Neural cell (in vitro differentiated cells): ENCODE measurements around the gene GRIFIN. TPM values are rescaled to one million over a fixed set of nuclear protein-coding genes. Genes with fewer than 3 reads are reported as not detected.

Experiments used
- H2AFZ ChIP-seq: fragments of 200-600, 300-800 bp; sonication (generic), shearing (Covaris generic); 2 replicates; pipeline ENCODE4 v1.6.0; 2014; ENCODE audit warnings: low read depth, mild to moderate bottlenecking, antibody characterized with exemption, low read length, moderate library complexity
- H3F3A ChIP-seq: fragments of 200-600 bp; shearing (Covaris generic); 2 replicates; pipeline ENCODE4 v1.6.1; 2016; ENCODE audit warnings: mild to moderate bottlenecking, moderate library complexity, mixed read lengths, antibody characterized with exemption, low read length; ENCODE audit not compliant: insufficient read depth, poor library complexity, severe bottlenecking
- H3K27ac ChIP-seq: fragments of 200-600, 300-800 bp; sonication (generic), shearing (Covaris generic); 2 replicates; pipeline ENCODE4 v1.5.1; 2014; ENCODE audit warnings: mild to moderate bottlenecking, low read length, moderate library complexity
- H3K27me3 ChIP-seq: fragments of 300-800, 200-600 bp; sonication (generic), shearing (Covaris generic); 2 replicates; pipeline ENCODE4 v1.6.0; 2014; ENCODE audit warnings: mild to moderate bottlenecking, low read depth, low read length, moderate library complexity; ENCODE audit not compliant: insufficient read depth
- H3K36me3 ChIP-seq: fragments of 300-800, 200-600 bp; sonication (generic), shearing (Covaris generic); 2 replicates; pipeline ENCODE4 v1.5.1; 2014; ENCODE audit warnings: mild to moderate bottlenecking, antibody characterized with exemption, low read length, moderate library complexity; ENCODE audit not compliant: insufficient read depth
- H3K4me2 ChIP-seq: fragments of 300-800, 200-600 bp; sonication (generic), shearing (Covaris generic); 2 replicates; pipeline ENCODE4 v1.6.0; 2014; ENCODE audit warnings: mild to moderate bottlenecking, low read length
- H3K4me3 ChIP-seq: fragments of 300-800, 200-600 bp; sonication (generic), shearing (Covaris generic); 2 replicates; pipeline ENCODE4 v1.5.1; 2014; ENCODE audit warnings: mild to moderate bottlenecking, low read length, moderate library complexity
- H3K79me2 ChIP-seq: fragments of 200-600 bp; shearing (Covaris generic); replicated peaks from 2 replicates; pipeline ENCODE4 v1.6.0; 2014; ENCODE audit warnings: mild to moderate bottlenecking, low read length, moderate library complexity; ENCODE audit not compliant: insufficient read depth
- H3K9ac ChIP-seq: fragments of 300-800, 200-600 bp; sonication (generic), shearing (Covaris generic); 2 replicates; pipeline ENCODE4 v1.6.1; 2016; ENCODE audit warnings: mild to moderate bottlenecking, low read length, mixed read lengths
- H3K9me2 ChIP-seq: fragments of 200-600 bp; shearing (Covaris generic); 2 replicates; pipeline ENCODE4 v1.6.1; 2016; ENCODE audit warnings: mild to moderate bottlenecking, low read length, mixed read lengths; ENCODE audit not compliant: insufficient read depth
- H3K9me3 ChIP-seq: fragments of 200-600, 300-800 bp; sonication (generic), shearing (Covaris generic); 2 replicates; pipeline ENCODE4 v1.6.1; 2016; ENCODE audit warnings: mild to moderate bottlenecking, mixed run types, low read length, moderate library complexity, mixed read lengths
- H4K20me1 ChIP-seq: fragments of 200-600 bp; shearing (Covaris generic); 2 replicates; pipeline ENCODE4 v1.6.1; 2016; ENCODE audit warnings: mild to moderate bottlenecking, mixed run types; ENCODE audit not compliant: insufficient read depth
- CTCF ChIP-seq: fragments of 450-650 bp; IDR thresholded peaks from 2 replicates; pipeline ENCODE4 v1.5.1; 2014; ENCODE audit warnings: antibody characterized with exemption, mild to moderate bottlenecking, moderate library complexity; ENCODE audit not compliant: poor library complexity, severe bottlenecking
- EP300 ChIP-seq: fragments of 450-650 bp; conservative IDR thresholded peaks from 2 replicates; pipeline ENCODE4 v1.6.1; 2014; ENCODE audit warnings: antibody characterized with exemption, mild to moderate bottlenecking, moderate library complexity; ENCODE audit not compliant: poor library complexity, severe bottlenecking
- EZH2 ChIP-seq: fragments of 200-600, 300-800 bp; shearing (Covaris generic), sonication (generic); IDR thresholded peaks from 2 replicates; pipeline ENCODE4 v1.6.1; 2014; ENCODE audit warnings: antibody characterized with exemption, low read length, borderline replicate concordance, mild to moderate bottlenecking; ENCODE audit not compliant: insufficient read depth, poor library complexity, severe bottlenecking
- MXI1 ChIP-seq: fragments of 450-650 bp; conservative IDR thresholded peaks from 2 replicates; pipeline ENCODE4 v1.6.1; 2014; ENCODE audit warnings: antibody characterized with exemption, mild to moderate bottlenecking; ENCODE audit not compliant: poor library complexity, severe bottlenecking
- POLR2AphosphoS5 ChIP-seq: IDR thresholded peaks from 2 replicates; pipeline ENCODE4 v1.6.1; 2012
- RAD21 ChIP-seq: fragments of 450-650 bp; conservative IDR thresholded peaks from 2 replicates; pipeline ENCODE4 v1.6.1; 2014; ENCODE audit warnings: antibody characterized with exemption, mild to moderate bottlenecking, moderate library complexity
- REST ChIP-seq: IDR thresholded peaks from 2 replicates; pipeline ENCODE4 v1.6.1; 2012; ENCODE audit warnings: borderline replicate concordance
- SMC3 ChIP-seq: fragments of 450-650 bp; conservative IDR thresholded peaks from 2 replicates; pipeline ENCODE4 v1.6.1; 2014; ENCODE audit warnings: antibody characterized with exemption, mild to moderate bottlenecking, moderate library complexity; ENCODE audit not compliant: poor library complexity
- TAF1 ChIP-seq: IDR thresholded peaks from 2 replicates; pipeline ENCODE4 v1.6.1; 2012; ENCODE audit warnings: low read depth
- polyA plus RNA-seq: library from polyadenylated mRNA; depleted of rRNA; stranded (reverse); fragments of >200 nt; gene quantifications from 2 replicates; pipeline ENCODE4 v1.2.3, GENCODE V29; 2014

GRIFIN gene
- polyA plus RNA-seq, 1 donor from 2014 or later = not detected

- Histone ChIP-seq H2AFZ (no peak overlapping the region), H3K9ac (no peak overlapping the region), H3K27me3 (no peaks in the 10 kb centered on the region), H3K36me3 (no peaks in the 10 kb centered on the region), H3K9me2 (no peaks in the 10 kb centered on the region), H3K27ac (no peak overlapping the region), H4K20me1 (no peaks in the 10 kb centered on the region), H3F3A (no peaks in the 10 kb centered on the region), H3K4me3 (no peak overlapping the region), H3K79me2 (no peaks in the 10 kb centered on the region), H3K9me3 (no peaks in the 10 kb centered on the region), H3K4me2 (no peak overlapping the region)
- TF ChIP-seq TAF1 (no peak), RAD21 (no peak), EZH2 (no peak), CTCF (no peak), SMC3 (no peak), EP300 (no peak), MXI1 (no peak)
Observed at GRCh38 chr7:2480070-2480408, 3.8 kb upstream of the GRIFIN start.

- Histone ChIP-seq H2AFZ (no peak overlapping the region), H3K9ac (no peak overlapping the region), H3K4me3 (no peak overlapping the region), H3K9me3 (no peaks in the 10 kb centered on the region), H3F3A (no peaks in the 10 kb centered on the region), H3K27ac (no peak overlapping the region), H4K20me1 (no peaks in the 10 kb centered on the region), H3K36me3 (no peaks in the 10 kb centered on the region), H3K27me3 (no peaks in the 10 kb centered on the region), H3K9me2 (no peaks in the 10 kb centered on the region), H3K79me2 (no peaks in the 10 kb centered on the region), H3K4me2 (no peak overlapping the region)
- TF ChIP-seq POLR2AphosphoS5 (no peak), CTCF (no peak), SMC3 (no peak), EZH2 (no peak), MXI1 (no peak), EP300 (no peak), RAD21 (no peak), REST (no peak), TAF1 (no peak)
Observed at GRCh38 chr7:2479276-2480069, 3.3 kb upstream of the GRIFIN start.
